ENCODE data around the gene GCK.

DNA sequence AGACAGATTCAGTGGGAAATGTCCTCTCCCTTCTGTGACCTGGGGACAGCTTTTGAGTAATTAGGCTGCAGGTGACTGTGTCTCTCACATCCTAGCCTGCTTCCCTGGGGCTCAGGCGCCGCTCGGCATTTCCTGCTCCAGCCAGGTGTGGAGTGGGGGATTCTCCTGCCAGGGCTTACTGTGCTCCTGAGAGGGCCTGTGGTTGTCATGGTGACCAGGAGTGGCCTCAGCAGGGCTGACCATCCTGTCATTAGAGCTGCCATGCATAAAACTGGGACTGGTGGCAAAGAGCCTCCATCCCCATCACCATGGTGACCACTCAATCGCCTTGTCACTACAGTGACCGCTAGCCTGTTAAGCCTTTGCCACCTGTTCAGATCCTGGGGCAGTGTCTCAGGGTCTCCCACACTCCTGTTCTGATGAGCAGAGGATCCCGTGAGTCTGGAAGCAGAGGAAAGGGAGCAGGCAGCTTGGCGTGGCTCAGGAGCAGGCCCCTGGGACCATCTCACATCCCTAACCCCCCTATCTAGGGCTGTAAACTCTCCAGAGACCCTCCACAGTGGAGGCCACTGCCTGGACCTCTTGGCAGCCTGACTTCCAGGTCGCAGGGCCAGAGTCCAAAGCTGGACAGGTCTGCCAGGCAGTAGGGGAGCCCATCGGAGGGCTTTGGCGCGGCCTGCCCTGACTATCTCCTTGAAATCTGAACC, at the start of gene GCK:
- TF ChIP-seq CTCF (IDR thresholded peaks at IDR 0.05) (no peak), POLR2A (IDR thresholded peaks at IDR 0.05) (no peak)
